Left ventricle myocardium inferior (tissue), 1 donor: ENCODE results near the gene MPV17. TPM values are rescaled to one million over a fixed set of nuclear protein-coding genes. Genes with fewer than 3 reads are reported as not detected.
A peak's percentile ranks its signal among the peaks of the same experiment; 100 is the strongest.

ENCODE experiments used
- DNase-seq: peaks from one replicate; pipeline ENCODE4 v3.0.0-alpha.2; 2020
- H3K27ac ChIP-seq: fragments of 200-600 bp; replicated peaks from 2 replicates; pipeline ENCODE4 v1.8.0; 2021
- H3K27me3 ChIP-seq: fragments of 200-600 bp; 2 replicates; pipeline ENCODE4 v1.8.0; 2021; ENCODE audit warnings: low read depth
- H3K36me3 ChIP-seq: fragments of 200-600 bp; 2 replicates; pipeline ENCODE4 v1.8.0; 2021
- H3K4me1 ChIP-seq: fragments of 200-600 bp; 2 replicates; pipeline ENCODE4 v1.8.0; 2021
- H3K4me3 ChIP-seq: fragments of 200-600 bp; 2 replicates; pipeline ENCODE4 v1.8.0; 2021; ENCODE audit warnings: mild to moderate bottlenecking, moderate library complexity
- H3K9me3 ChIP-seq: fragments of 200-600 bp; replicated peaks from 2 replicates; pipeline ENCODE4 v1.8.0; 2021
- CTCF ChIP-seq: fragments of 200-600 bp; IDR thresholded peaks from 2 replicates; pipeline ENCODE4 v1.8.0; 2021; ENCODE audit warnings: antibody characterized with exemption, mild to moderate bottlenecking, borderline replicate concordance
- intact Hi-C: fragments of 100-400 bp; cut with micrococcal nuclease; formaldehyde crosslinking; loops from one replicate; pipeline ENCODE4 v1.11.0; 2022
- total RNA-seq: library from RNA; stranded (reverse); fragmentation: NEBNext Ultra II Directional; extraction: Animal tissue kit (Norgen Biotek cat#: 25700); gene quantifications from one replicate; pipeline ENCODE4 v1.2.1, GENCODE V29; 2021
- donor health status: DM: no; HTN: yes; CAD: no; lungs with severe emphysema.

Gene MPV17
- total RNA-seq, 1 donor from 2014 or later, result 59.2 TPM

GRCh38 chr2:27336173-27336572, 13.3 kb upstream of the MPV17 start:
- intact Hi-C loops, result no loop called here
- no peak for DNase-seq
- H3K27ac ChIP-seq, result no peak overlapping the region
- no peaks in the 10 kb centered on the region for H3K4me1 ChIP-seq
- no peak for TF ChIP-seq CTCF
- H3K9me3 ChIP-seq, result no peaks in the 10 kb centered on the region
- no peaks in the 10 kb centered on the region for H3K27me3 ChIP-seq
- H3K36me3 ChIP-seq, result peaks cover 99% of the 10 kb centered on the region
- no peak overlapping the region for H3K4me3 ChIP-seq

GRCh38 chr2:27335311-27335710, 12.4 kb upstream of the MPV17 start:
- peaks cover 99% of the 10 kb centered on the region for H3K36me3 ChIP-seq
- H3K4me1 ChIP-seq, result no peaks in the 10 kb centered on the region
- H3K9me3 ChIP-seq, result no peaks in the 10 kb centered on the region
- intact Hi-C loops, result no loop called here
- H3K4me3 ChIP-seq, result no peak overlapping the region
- TF ChIP-seq CTCF, result no peak
- no peaks in the 10 kb centered on the region for H3K27me3 ChIP-seq
- DNase-seq, result no peak
- no peak overlapping the region for H3K27ac ChIP-seq

GRCh38 chr2:27324720-27325119, 1.8 kb upstream of the MPV17 start:
- Histone ChIP-seq H3K27me3 (no peaks in the 10 kb centered on the region), H3K4me3 (no peak overlapping the region), H3K27ac (peak overlapping the region; percentile 96), H3K36me3 (peaks cover 44% of the 10 kb centered on the region), H3K4me1 (peaks cover 43% of the 10 kb centered on the region), H3K9me3 (no peaks in the 10 kb centered on the region)
- TF ChIP-seq CTCF, result no peak
- intact Hi-C loops, result no loop called here
- no peak for DNase-seq

- peaks cover 34% of the 10 kb centered on the region for H3K36me3 ChIP-seq
- H3K27me3 ChIP-seq, result no peaks in the 10 kb centered on the region
- intact Hi-C loops, result no loop called here
- DNase-seq, result no peak
- H3K9me3 ChIP-seq, result no peaks in the 10 kb centered on the region
- H3K27ac ChIP-seq, result peak overlapping the region; percentile 96
- TF ChIP-seq CTCF, result no peak
- peak overlapping the region; percentile 87 for H3K4me3 ChIP-seq
- peaks cover 43% of the 10 kb centered on the region for H3K4me1 ChIP-seq
These were observed 844 bp upstream of the MPV17 start for GRCh38 chr2:27323596-27324285.

GRCh38 chr2:27322301-27322765, 564 bp downstream of the MPV17 start:
- Histone ChIP-seq H3K27me3 (no peaks in the 10 kb centered on the region), H3K9me3 (no peaks in the 10 kb centered on the region), H3K4me1 (peaks cover 43% of the 10 kb centered on the region), H3K4me3 (peak overlapping the region; percentile 87), H3K36me3 (peaks cover 20% of the 10 kb centered on the region), H3K27ac (peak overlapping the region; percentile 96)
- no peak for DNase-seq
- no peak for TF ChIP-seq CTCF
- intact Hi-C loops, result no loop called here
